BLaER1 treated with 17β-estradiol and CSF1 and Interleukin-3, amounts not matched to agents 10 nM and 100 nM (cell line): ENCODE measurements around the gene MROH8.

Experiments
- H3K27ac ChIP-seq, 11 experiments: shearing (Covaris generic); formaldehyde crosslinking; 2 replicates each; pipeline ENCODE4 v1.8.1; 2022
- H3K27me3 ChIP-seq, 11 experiments: shearing (Covaris generic); formaldehyde crosslinking; 2 replicates each; pipeline ENCODE4 v1.8.1; 2022
- H3K36me3 ChIP-seq, 11 experiments: shearing (Covaris generic); formaldehyde crosslinking; 2 replicates each; pipeline ENCODE4 v1.8.1; 2022
- H3K4me1 ChIP-seq, 10 experiments: shearing (Covaris generic); formaldehyde crosslinking; 2 replicates each; pipeline ENCODE4 v1.8.1; 2022
- H3K4me2 ChIP-seq, 11 experiments: shearing (Covaris generic); formaldehyde crosslinking; 2 replicates each; pipeline ENCODE4 v1.8.1; 2022
- H3K4me3 ChIP-seq, 10 experiments: shearing (Covaris generic); formaldehyde crosslinking; 2 replicates each; pipeline ENCODE4 v1.8.1; 2022
- H3K9ac ChIP-seq, 11 experiments: shearing (Covaris generic); formaldehyde crosslinking; 2 replicates each; pipeline ENCODE4 v1.8.1; 2022
- H3K9me3 ChIP-seq, 11 experiments: shearing (Covaris generic); formaldehyde crosslinking; replicated peaks in 1 of 11; 2 replicates each; pipeline ENCODE4 v1.8.1; 2022
- H4K20me1 ChIP-seq, 11 experiments: shearing (Covaris generic); formaldehyde crosslinking; 2 replicates each; pipeline ENCODE4 v1.8.1; 2022
- Cebpa-rat ChIP-seq, 11 experiments: shearing (Covaris generic); IDR thresholded peaks; 2 replicates each; pipeline ENCODE4 v1.8.1; 2022

The MROH8 gene

DNA sequence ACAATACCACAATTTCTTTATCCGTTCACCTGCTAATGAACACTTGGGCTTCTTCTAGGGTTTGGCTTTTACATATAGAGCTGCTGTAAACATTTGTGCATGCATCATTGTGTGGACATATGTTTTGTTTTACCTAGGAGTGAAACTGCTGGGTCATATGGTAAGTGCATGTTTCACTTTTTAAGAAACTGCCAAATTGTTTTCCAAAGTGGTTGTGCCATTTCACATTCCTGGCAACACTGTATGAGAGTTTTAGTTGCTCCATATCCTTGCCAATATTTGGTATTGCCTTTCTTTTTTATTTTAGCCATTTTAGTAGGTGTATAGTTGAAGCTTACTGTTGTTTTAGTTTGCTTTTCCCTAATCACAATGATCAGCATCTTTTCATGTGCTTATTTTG is 14.3 kb downstream of the MROH8 start:
- H3K4me3 ChIP-seq, result no peak overlapping the region
- no peak overlapping the region for H3K9ac ChIP-seq
- no peaks in the 10 kb centered on the region for H3K9me3 ChIP-seq
- H3K4me2 ChIP-seq, result no peak overlapping the region
- no peaks in the 10 kb centered on the region for H4K20me1 ChIP-seq
- H3K4me1 ChIP-seq, result no peaks in the 10 kb centered on the region
- H3K36me3 ChIP-seq, result no peaks in the 10 kb centered on the region
- no peak for TF ChIP-seq Cebpa-rat (IDR thresholded peaks at IDR 0.05)
- no peak overlapping the region for H3K27ac ChIP-seq
- no peaks in the 10 kb centered on the region for H3K27me3 ChIP-seq

DNA sequence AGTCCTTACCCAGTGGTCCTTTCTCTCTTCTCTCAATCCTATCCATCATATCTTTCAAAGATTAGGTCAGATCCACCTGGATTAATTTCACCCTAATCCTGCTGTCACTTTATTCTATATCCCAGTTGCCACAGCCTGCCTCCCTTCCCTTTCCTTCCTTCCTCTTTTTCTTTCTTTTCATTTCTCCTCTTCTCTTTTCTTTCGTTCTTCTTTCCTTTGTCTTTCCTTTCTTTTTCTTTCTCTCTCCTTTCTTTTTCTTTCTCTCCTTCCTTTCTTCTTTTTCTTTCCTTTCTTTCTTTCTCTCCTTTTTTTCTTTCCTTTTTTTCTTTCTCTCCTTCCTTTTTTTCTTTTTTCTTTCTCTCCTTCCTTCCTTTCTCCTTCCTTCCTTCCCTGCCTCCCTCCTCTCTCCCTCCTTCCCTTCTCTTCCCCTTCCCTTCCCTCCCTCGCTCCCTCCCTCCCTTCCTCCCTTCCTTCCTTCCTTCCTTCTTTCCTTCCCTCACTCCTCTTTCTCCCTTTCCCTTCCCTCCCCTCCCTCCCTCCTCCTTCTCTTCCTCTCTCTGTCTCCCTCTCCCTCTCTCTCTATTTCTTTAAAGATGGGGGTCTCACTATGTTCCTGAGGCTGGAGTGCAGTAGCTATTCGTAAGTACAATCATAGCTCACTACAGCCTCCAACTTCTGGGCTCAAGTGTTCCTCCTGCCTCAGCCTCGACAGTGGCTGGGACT is 15.4 kb downstream of the MROH8 start:
- TF ChIP-seq Cebpa-rat (IDR thresholded peaks at IDR 0.05), result no peak
- Histone ChIP-seq H3K27ac (no peak overlapping the region), H4K20me1 (no peaks in the 10 kb centered on the region), H3K4me2 (no peak overlapping the region), H3K27me3 (no peaks in the 10 kb centered on the region), H3K36me3 (no peaks in the 10 kb centered on the region), H3K4me3 (no peak overlapping the region), H3K9me3 (no peaks in the 10 kb centered on the region), H3K9ac (no peak overlapping the region), H3K4me1 (0 out of 20 replicates have a peak, but pooled peaks cover 0 to 1% (median 0%) of the 10 kb centered on the region in 10 experiments)

DNA sequence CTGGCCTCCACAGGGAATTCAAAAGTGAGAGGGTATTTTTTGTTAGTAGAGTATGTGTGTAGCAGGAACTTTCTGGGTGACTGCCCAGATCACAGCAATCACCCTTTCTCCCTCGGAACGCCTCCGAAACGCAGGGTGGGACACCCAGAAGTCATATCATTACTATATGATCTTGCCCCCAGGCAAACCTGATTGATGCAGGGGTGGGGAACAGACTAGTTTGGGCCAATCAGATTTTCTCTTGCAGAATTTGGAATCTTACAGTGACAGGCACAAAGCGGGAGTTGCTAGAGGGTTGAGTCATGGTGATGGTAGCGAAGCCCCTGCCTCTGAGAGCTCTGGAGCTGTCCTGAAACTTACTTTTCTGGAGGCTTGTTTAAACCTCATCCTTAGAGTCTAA is 16.7 kb downstream of the MROH8 start:
- TF ChIP-seq Cebpa-rat (IDR thresholded peaks at IDR 0.05), result no peak
- Histone ChIP-seq H3K9ac (no peak overlapping the region), H3K4me2 (no peak overlapping the region), H3K27me3 (no peaks in the 10 kb centered on the region), H4K20me1 (no peaks in the 10 kb centered on the region), H3K4me3 (no peak overlapping the region), H3K4me1 (0 out of 20 replicates have a peak, but pooled peaks cover 0 to 7% (median 0%) of the 10 kb centered on the region in 10 experiments), H3K36me3 (no peaks in the 10 kb centered on the region), H3K27ac (no peak overlapping the region), H3K9me3 (no peaks in the 10 kb centered on the region)

DNA sequence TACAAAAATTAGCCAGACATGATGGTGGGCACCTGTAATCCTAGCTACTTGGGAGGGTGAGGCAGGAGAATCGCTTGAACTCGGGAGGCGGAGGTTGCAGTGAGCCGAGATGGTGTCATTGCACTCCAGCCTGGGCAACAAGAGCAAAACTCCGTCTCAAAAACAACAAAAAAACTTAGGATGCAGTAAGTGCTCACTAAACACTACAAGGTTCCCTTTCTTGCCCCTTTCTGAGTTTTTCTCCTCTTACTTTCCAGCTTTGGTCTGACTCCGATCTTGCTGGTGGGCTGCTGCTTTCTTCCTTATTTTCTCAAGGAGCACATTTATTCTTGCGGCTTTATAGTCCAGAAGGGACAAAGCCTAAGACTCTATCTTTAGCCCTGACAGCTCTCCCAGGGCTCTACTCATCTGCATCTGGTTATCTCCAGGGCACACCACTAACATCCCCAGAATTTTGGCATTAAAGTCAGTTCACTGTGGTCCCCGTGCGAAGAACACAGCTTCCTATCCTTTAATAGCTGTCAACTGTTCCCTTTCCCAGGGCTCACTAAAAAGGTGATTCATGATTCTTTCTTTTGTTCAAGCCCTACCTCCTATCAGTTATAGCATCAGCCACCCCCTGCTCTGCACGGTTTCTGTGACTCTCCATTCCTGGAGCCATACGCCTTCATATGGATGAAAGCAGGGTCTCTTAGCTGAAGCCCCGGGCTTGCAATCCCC is 17.4 kb downstream of the MROH8 start:
- no peak for TF ChIP-seq Cebpa-rat (IDR thresholded peaks at IDR 0.05)
- Histone ChIP-seq H3K9me3 (no peaks in the 10 kb centered on the region), H3K4me3 (no peak overlapping the region), H3K36me3 (no peaks in the 10 kb centered on the region), H3K27ac (no peak overlapping the region), H3K27me3 (no peaks in the 10 kb centered on the region), H3K4me2 (no peak overlapping the region), H3K9ac (no peak overlapping the region), H3K4me1 (0 out of 20 replicates have a peak, but pooled peaks cover 0 to 7% (median 0%) of the 10 kb centered on the region in 10 experiments), H4K20me1 (no peaks in the 10 kb centered on the region)

DNA sequence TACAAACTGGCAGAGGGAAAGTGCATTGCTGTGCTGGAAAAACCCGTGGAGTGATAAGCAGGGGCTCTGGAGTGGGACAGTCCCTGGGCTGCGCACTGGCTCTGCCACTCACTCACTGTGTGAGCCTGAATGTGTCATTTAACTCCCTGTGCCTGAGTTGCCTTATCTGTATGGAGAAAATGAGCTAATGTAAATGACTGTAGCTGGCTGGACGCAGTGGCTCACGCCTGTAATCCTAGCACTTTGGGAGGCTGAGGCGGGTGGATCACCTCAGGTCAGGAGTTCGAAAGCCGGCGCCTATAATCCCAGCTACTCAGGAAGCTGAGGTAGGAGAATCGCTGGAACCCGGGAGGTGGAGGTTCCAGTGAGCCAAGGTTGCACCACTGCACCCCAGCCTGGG is 18.7 kb downstream of the MROH8 start:
- no peak for TF ChIP-seq Cebpa-rat (IDR thresholded peaks at IDR 0.05)
- Histone ChIP-seq H3K27me3 (no peaks in the 10 kb centered on the region), H4K20me1 (no peaks in the 10 kb centered on the region), H3K27ac (no peak overlapping the region), H3K4me2 (no peak overlapping the region), H3K4me3 (no peak overlapping the region), H3K9me3 (no peaks in the 10 kb centered on the region), H3K36me3 (no peaks in the 10 kb centered on the region), H3K9ac (no peak overlapping the region), H3K4me1 (0 out of 20 replicates have a peak, but pooled peaks cover 0 to 7% (median 0%) of the 10 kb centered on the region in 10 experiments)

DNA sequence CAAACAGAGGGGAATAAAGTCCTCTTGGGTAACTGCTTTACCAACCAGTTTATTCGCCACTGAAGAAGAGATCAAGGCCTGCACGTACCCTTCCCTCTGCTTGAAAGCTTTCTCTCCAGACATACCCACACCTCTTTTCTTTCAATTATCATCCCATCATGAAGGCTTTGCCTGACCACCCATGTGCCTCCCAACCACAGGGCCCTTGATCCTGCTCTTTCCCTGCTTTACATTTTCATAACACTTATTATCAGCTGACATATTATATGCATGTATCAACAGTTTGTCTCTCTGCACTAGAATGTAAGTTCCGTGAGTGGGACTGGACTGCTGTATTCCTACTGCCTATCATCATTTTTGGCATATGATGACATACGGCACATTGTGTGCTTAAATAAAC is 21.1 kb downstream of the MROH8 start:
- H3K4me3 ChIP-seq, result no peak overlapping the region
- 0 out of 20 replicates have a peak, but pooled peaks cover 0 to 7% (median 0%) of the 10 kb centered on the region in 10 experiments for H3K4me1 ChIP-seq
- H3K9me3 ChIP-seq, result no peaks in the 10 kb centered on the region
- no peaks in the 10 kb centered on the region for H3K36me3 ChIP-seq
- no peak overlapping the region for H3K4me2 ChIP-seq
- H4K20me1 ChIP-seq, result no peaks in the 10 kb centered on the region
- H3K27ac ChIP-seq, result no peak overlapping the region
- H3K27me3 ChIP-seq, result no peaks in the 10 kb centered on the region
- TF ChIP-seq Cebpa-rat (IDR thresholded peaks at IDR 0.05), result no peak
- H3K9ac ChIP-seq, result no peak overlapping the region

DNA sequence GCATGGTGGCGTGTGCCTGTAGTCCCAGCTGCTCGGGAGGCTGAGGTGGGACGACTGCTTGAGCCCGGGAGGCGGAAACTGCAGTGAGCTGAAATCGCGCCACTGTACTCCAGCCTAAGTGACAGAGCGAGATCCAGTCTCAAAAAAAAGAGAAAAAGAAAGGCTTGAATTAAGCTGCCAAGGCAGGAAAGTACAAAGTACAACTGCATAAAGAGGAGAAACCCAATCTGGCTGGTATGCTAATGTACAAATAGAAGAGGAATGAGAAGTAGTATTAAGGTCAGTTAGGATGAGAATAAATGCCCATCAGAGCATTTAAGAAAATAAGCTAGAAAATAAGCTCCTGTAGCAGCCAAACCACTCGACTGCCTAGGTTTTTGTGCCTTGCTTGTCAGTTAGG is 23.4 kb downstream of the MROH8 start:
- Histone ChIP-seq H3K9me3 (peaks cover 0 to 2% (median 2%) of the 10 kb centered on the region in 11 experiments; a peak in 14 of 22 replicates), H3K4me3 (no peak overlapping the region), H3K4me1 (0 out of 20 replicates have a peak, but pooled peaks cover 0 to 7% (median 0%) of the 10 kb centered on the region in 10 experiments), H3K9ac (no peak overlapping the region), H3K4me2 (no peak overlapping the region), H4K20me1 (no peaks in the 10 kb centered on the region), H3K36me3 (no peaks in the 10 kb centered on the region), H3K27ac (no peak overlapping the region), H3K27me3 (no peaks in the 10 kb centered on the region)
- TF ChIP-seq Cebpa-rat (IDR thresholded peaks at IDR 0.05), result no peak

DNA sequence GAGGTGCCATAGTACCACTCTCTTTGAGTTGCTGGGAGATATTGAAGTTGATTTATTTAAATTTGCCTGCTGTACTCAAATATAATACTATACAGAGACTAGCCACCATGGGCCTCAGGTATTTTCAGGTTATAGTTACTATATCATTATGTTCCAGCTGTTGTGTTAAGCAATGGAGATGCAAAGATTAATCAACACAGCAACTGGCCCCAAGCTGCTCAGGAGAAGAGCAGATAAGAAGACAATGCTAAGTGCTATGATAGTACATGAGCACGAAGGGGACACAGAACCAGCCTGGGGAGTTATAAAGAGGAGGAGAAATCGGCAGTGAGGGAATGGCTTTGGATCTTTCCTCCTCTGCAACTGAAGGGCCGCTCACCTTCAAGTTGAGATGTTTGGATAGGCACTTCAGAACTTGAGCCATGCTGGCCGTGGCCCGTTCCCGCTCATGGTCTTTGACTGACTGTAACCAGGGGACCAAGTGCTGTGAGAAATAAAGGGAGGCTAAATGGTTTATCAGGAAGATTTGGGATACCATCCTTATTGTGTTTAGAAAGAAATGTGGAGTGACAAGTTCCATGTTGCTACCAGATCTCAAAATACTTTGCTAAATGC is 24.6 kb downstream of the MROH8 start:
- Histone ChIP-seq H3K4me1 (0 out of 20 replicates have a peak, but pooled peaks cover 0 to 7% (median 0%) of the 10 kb centered on the region in 10 experiments), H3K36me3 (no peaks in the 10 kb centered on the region), H3K27me3 (no peaks in the 10 kb centered on the region), H3K4me3 (no peak overlapping the region), H3K9ac (no peak overlapping the region), H3K27ac (no peak overlapping the region), H3K9me3 (peaks cover 0 to 14% (median 12%) of the 10 kb centered on the region in 11 experiments; a peak in 19 of 22 replicates), H4K20me1 (no peaks in the 10 kb centered on the region), H3K4me2 (no peak overlapping the region)
- no peak for TF ChIP-seq Cebpa-rat (IDR thresholded peaks at IDR 0.05)

DNA sequence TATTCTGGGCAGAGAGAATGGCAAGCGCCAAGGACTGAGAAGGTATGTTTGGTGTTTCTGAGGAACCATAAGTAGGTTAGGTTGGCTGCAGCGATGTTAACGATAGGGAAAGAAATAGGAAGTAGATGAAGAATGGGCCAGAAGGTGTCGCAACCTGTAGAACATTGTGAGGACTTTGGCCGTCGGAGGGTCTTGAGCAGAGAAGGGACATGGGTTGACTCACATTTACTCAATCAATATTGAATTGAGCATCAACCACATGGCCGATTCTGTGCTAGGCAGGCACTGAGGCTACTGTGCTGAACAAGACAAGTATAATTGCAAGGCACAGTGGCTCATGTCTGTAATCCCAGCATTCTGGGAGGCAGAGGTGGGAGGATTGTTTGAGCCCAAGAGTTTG is 27.1 kb downstream of the MROH8 start:
- no peaks in the 10 kb centered on the region for H3K27me3 ChIP-seq
- TF ChIP-seq Cebpa-rat (IDR thresholded peaks at IDR 0.05), result 0 out of 22 replicates have a peak, but pooled peaks of 1 of the 11 experiments have one; percentile 14
- no peak overlapping the region for H3K4me3 ChIP-seq
- no peak overlapping the region for H3K9ac ChIP-seq
- H3K4me2 ChIP-seq, result no peak overlapping the region
- H3K4me1 ChIP-seq, result no peaks in the 10 kb centered on the region
- no peaks in the 10 kb centered on the region for H3K36me3 ChIP-seq
- H3K9me3 ChIP-seq, result peaks cover 0 to 16% (median 13%) of the 10 kb centered on the region in 11 experiments; a peak in 19 of 22 replicates
- H4K20me1 ChIP-seq, result no peaks in the 10 kb centered on the region
- H3K27ac ChIP-seq, result no peak overlapping the region
